ENCODE results near the gene NPM1.

Gene NPM1, protein sequence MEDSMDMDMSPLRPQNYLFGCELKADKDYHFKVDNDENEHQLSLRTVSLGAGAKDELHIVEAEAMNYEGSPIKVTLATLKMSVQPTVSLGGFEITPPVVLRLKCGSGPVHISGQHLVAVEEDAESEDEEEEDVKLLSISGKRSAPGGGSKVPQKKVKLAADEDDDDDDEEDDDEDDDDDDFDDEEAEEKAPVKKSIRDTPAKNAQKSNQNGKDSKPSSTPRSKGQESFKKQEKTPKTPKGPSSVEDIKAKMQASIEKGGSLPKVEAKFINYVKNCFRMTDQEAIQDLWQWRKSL

GRCh38 chr5:171387345-171387969, at the start of gene NPM1:
Gene NPM1, plus strand, starts transcription at chr5:171387849. Its CDS starts 100 bp downstream, at chr5:171387949.
- peak; percentile 100 for DNase-seq (ENCODE audit: extremely low spot score)
- no peak for TF ChIP-seq CTBP1 (IDR thresholded peaks at IDR 0.05; ENCODE audit: borderline replicate concordance)
- TF ChIP-seq, protein P1, sequence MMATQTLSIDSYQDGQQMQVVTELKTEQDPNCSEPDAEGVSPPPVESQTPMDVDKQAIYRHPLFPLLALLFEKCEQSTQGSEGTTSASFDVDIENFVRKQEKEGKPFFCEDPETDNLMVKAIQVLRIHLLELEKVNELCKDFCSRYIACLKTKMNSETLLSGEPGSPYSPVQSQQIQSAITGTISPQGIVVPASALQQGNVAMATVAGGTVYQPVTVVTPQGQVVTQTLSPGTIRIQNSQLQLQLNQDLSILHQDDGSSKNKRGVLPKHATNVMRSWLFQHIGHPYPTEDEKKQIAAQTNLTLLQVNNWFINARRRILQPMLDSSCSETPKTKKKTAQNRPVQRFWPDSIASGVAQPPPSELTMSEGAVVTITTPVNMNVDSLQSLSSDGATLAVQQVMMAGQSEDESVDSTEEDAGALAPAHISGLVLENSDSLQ (IDR thresholded peaks at IDR 0.05): no peak
- TF ChIP-seq ELF4 (IDR thresholded peaks at IDR 0.05): peak; percentile 91
- TF ChIP-seq L3MBTL2 (conservative IDR thresholded peaks at IDR 0.05): peak; percentile 90
- no peak for TF ChIP-seq TARDBP (IDR thresholded peaks at IDR 0.05)
- no peak for TF ChIP-seq LEF1 (IDR thresholded peaks at IDR 0.05; ENCODE audit: borderline replicate concordance)
- no peak for TF ChIP-seq SUZ12 (IDR thresholded peaks at IDR 0.05)
- TF ChIP-seq FOXA1 (IDR thresholded peaks at IDR 0.05): no peak
- TF ChIP-seq NFRKB (IDR thresholded peaks at IDR 0.05): peak; percentile 94
- POLR2A ChIA-PET: interaction anchor here (0.7 to 3.2 kb wide), 12 partner anchors 10 to 619 kb away, joined by 3 to 23 read pairs (median 4); partner anchors contain the start of genes FBXW11 and TLX3
- CTCF ChIA-PET: interaction anchor here (0.9 kb wide), 1 partner anchor 17 kb away, joined by 4 read pairs; no protein-coding TSS in a partner anchor

GRCh38 chr5:171340042-171340441, 47.6 kb upstream of the NPM1 start:
- ChIA-PET POLR2A (interaction anchor here (0.9 kb wide), 1 partner anchor 31 kb away, joined by 3 read pairs; no protein-coding TSS in a partner anchor), CTCF (interaction anchor here (1.5 to 5.0 kb wide), 2 partner anchors 12 to 132 kb away, joined by 4 to 39 read pairs; no protein-coding TSS in a partner anchor)
- no peak for DNase-seq (ENCODE audit: extremely low spot score)
- no peak for TF ChIP-seq SP1 (IDR thresholded peaks at IDR 0.05)
- TF ChIP-seq, protein P1 (IDR thresholded peaks at IDR 0.05): peak; percentile 83

DNA sequence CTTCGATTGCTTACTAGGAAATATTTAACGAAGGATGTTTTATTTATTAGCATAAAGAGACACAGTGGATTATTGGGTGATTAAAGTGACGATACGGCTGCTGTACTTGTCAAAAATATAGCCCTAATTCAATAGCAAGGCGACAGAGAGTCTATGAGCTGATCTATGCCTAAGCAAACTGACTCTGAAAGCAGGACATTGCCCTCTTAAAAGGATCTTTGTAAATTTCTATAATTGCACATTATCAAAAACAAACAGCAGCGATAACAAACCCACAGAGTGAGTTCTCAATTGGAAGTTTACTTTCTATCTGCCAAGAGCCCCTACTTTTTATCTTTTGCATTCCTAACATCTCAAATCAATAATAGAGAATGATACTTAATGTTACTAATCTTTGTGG, 47.2 kb upstream of the NPM1 start:
- TF ChIP-seq, protein P1 (IDR thresholded peaks at IDR 0.05): no peak
- TF ChIP-seq LEF1 (IDR thresholded peaks at IDR 0.05; ENCODE audit: borderline replicate concordance) (no peak), FOXA1 (IDR thresholded peaks at IDR 0.05) (no peak), SP1 (IDR thresholded peaks at IDR 0.05) (no peak), BHLHE40 (IDR thresholded peaks at IDR 0.05; ENCODE audit: borderline replicate concordance) (no peak), ZNF384 (IDR thresholded peaks at IDR 0.05) (no peak), SUZ12 (IDR thresholded peaks at IDR 0.05) (no peak), TARDBP (IDR thresholded peaks at IDR 0.05) (no peak), CTBP1 (IDR thresholded peaks at IDR 0.05; ENCODE audit: borderline replicate concordance) (no peak), ELF4 (IDR thresholded peaks at IDR 0.05) (no peak), FOXM1 (IDR thresholded peaks at IDR 0.05; ENCODE audit: borderline replicate concordance) (no peak), NFRKB (IDR thresholded peaks at IDR 0.05) (no peak), ARNT (IDR thresholded peaks at IDR 0.05) (no peak), HDGF (IDR thresholded peaks at IDR 0.05; ENCODE audit: borderline replicate concordance) (no peak), L3MBTL2 (conservative IDR thresholded peaks at IDR 0.05) (no peak), FOXK2 (IDR thresholded peaks at IDR 0.05) (no peak)
- ChIA-PET POLR2A (interaction anchor here (0.9 kb wide), 1 partner anchor 32 kb away, joined by 3 read pairs; no protein-coding TSS in a partner anchor), CTCF (interaction anchor here (0.6 to 5.0 kb wide), 4 partner anchors 11 to 146 kb away, joined by 3 to 39 read pairs (median 4); no protein-coding TSS in a partner anchor)
- no peak for DNase-seq (ENCODE audit: extremely low spot score)

- TF ChIP-seq FOXA1 (IDR thresholded peaks at IDR 0.05): no peak
- TF ChIP-seq, protein P1 (IDR thresholded peaks at IDR 0.05): peak; percentile 68
- TF ChIP-seq FOXM1 (IDR thresholded peaks at IDR 0.05; ENCODE audit: borderline replicate concordance): no peak
- CTCF ChIA-PET: interaction anchor here (0.5 to 5.0 kb wide), 16 partner anchors 10 to 598 kb away, joined by 3 to 39 read pairs (median 4); partner anchors contain the start of gene TLX3
- DNase-seq (ENCODE audit: extremely low spot score): peak; percentile 79
- POLR2A ChIA-PET: no interaction called here
Observed at GRCh38 chr5:171342362-171343111, 45.1 kb upstream of the NPM1 start.

GRCh38 chr5:171344936-171345608, 42.6 kb upstream of the NPM1 start:
- no peak for DNase-seq (ENCODE audit: extremely low spot score)
- ChIA-PET CTCF (no interaction called here), POLR2A (no interaction called here)
- TF ChIP-seq, protein P1 (IDR thresholded peaks at IDR 0.05): no peak
- no peak for TF ChIP-seq HDGF (IDR thresholded peaks at IDR 0.05; ENCODE audit: borderline replicate concordance)
- TF ChIP-seq NFRKB (IDR thresholded peaks at IDR 0.05): no peak
- TF ChIP-seq L3MBTL2 (conservative IDR thresholded peaks at IDR 0.05): no peak
- TF ChIP-seq FOXK2 (IDR thresholded peaks at IDR 0.05): no peak
- TF ChIP-seq ZNF384 (IDR thresholded peaks at IDR 0.05): no peak
- TF ChIP-seq ELF4 (IDR thresholded peaks at IDR 0.05): no peak
